GM18508 (cell line): ENCODE data around the gene MIOX.

Source experiments
- ATAC-seq: cut with Tn5 transposase; IDR thresholded peaks from one replicate; pipeline ENCODE4 v1.9.1; 2021; ENCODE audit warnings: moderate number of reproducible peaks; ENCODE audit not compliant: insufficient read depth, unreplicated experiment

MIOX gene

DNA sequence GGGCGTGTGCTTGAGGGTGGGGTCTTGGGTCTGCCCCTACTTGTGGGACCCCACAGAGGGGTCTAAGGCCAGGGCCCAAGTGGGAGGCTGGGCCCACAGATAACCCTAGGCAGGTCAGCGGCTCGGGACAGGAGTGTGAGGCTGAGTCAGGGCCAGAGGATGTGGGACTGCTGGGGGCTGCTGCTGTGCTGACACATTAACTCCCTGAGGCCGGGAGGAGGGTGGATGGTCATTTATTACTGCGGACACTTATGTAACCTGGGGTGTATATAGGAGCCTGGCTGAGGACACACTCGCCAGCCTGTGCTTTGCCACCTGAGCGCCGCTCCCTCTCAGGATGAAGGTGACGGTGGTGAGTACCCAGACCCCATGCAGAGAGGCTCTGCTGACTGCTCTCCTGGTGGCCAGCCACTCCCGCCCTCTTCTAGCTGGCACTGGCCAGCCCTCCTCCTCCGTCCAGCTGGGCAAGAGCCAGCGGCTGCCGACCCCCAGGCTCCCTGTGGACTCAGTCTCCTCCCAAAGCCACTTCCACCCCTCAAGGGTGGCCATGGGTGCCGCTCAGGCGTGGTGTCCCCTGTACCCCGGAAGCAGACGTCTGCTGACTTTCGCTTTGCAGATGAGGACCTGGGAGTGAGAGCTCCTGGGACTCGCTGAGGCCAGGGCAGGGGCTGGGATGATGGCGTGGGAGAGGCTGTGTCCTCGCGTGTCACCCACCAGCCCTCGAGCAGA, at the start of gene MIOX:
Gene MIOX, plus strand, starts transcription at position 299 of the 729 bp plus-strand sequence. Its CDS starts 39 bp downstream, at position 338.
- ATAC-seq = no peak

DNA sequence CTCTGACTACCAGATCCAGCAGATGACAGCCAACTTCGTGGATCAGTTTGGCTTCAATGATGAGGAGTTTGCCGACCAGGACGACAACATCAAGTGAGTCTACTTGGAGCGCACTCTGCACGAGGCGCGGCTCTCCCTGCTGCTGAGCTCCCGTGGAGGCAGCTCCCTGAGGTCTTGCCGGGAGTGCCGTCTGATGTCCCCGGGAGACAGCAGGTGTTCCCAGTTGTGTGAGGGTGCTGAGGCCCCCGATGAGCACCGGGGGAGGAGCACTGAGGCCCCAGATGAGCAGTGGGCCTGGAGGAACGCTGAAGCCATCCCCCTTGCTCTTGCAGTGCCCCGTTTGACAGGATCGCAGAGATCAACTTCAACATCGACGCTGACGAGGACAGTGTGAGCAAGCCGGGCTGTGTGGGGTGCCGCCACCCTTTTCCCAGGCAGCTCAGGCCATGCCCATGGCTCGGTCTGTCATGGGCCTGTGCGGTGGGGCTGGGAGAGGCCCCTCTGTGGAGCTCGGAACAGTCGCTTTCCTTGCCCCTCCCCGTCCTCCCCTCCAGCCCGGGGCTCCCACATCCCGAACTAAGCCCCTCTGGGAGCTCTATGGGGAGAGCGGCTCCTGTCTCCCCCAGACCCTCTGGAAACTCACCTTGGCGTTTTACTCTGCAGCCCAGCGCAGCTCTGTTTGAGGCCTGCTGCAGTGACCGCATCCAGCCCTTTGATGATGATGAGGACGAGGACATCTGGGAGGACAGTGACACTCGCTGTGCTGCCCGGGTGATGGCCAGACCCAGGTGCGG, 49.0 kb upstream of the MIOX start:
- no peak for ATAC-seq

DNA sequence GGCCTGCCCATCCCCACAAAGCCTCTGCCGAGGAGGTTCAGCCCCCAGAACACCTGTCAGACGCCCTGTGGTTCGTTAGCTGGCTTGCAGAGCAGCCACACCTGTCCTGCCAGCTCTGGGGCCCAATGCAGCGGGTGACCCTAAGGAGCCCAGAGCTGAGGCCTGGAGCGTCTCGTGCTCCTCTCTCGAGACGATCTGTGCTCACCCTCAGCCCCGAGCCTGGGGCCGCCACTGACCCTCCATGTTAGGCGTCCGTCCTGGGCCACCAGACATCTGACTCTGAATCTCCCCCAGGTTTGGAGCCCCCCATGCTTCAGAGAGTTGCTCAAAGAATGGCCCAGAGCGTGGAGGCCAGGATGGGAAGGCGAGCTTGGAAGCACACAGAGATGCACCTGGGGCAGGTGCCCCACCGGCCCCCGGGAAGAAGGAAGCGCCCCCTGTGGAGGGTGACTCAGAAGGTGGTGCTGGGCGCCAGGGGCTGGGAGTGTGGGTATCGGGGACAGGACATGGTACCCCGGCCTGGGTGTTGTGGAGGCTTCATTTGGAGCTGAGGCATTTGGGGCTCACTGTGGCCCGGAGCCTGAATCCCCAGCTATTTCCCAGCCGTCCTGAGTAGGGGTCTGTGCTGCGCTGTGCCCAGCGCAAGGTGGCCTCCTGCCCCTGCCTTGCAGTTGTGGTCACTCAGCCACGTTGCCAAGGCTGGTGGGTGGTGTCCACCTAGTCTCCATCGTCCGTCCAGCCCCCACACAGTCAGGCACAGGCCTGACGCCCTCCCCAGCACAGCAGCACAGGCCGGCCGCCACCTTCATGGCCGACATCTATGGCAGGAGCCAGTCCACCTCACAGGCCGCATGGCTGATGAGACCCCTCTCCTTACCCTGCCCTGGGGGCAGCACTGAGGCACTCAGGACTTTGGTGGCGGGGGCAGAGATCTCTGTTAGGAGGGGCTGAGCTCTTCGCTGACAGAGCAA, 48.1 kb upstream of the MIOX start:
- ATAC-seq = no peak

DNA sequence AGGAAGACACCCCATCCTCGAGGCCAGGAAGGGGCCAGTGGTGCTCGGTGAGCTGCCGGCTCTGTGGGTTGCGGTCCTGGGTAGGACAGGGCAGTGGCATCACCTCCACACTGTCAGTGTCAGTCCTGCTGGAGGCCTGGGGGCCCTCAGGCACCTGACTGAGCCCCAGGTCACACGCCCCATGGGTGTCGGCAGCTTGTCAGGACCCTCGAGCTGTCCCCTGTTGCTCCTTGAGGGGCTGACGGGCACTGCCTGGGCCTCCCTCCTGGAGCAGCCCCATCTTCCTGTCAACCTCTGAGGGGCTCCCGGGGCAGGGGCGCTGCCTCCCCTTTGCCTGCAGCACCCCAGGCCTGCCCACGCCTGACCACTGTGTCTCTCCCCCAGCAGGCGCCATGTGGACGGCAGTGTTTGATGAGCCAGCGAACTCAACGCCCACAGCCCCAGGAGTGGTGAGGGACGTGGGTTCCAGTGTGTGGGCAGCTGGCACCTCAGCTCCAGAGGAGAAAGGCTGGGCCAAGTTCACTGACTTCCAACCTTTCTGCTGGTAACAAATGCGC, 47.3 kb upstream of the MIOX start:
- ATAC-seq = no peak

DNA sequence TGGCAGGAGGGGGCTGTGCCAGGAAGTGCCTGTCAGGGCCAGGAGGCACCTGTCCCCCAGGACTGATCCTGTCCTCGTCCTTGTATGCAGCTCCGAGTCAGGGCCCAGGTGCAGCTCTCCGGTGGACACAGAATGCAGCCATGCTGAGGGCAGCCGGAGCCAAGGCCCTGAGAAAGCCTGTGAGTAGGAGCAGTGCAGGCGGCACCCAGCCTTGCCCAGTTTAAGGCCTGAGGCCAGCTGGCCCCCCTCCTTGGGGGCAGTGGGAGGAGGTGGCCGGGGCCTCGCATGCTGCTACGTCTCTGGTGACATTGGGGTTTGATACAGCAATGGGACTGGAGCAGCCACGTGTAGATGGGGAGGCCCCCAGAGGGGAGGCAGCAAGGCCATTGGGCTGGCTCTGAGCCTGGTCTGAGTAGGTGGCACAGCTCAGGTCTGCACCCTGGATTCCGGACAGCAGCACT, 46.8 kb upstream of the MIOX start:
- ATAC-seq = no peak

DNA sequence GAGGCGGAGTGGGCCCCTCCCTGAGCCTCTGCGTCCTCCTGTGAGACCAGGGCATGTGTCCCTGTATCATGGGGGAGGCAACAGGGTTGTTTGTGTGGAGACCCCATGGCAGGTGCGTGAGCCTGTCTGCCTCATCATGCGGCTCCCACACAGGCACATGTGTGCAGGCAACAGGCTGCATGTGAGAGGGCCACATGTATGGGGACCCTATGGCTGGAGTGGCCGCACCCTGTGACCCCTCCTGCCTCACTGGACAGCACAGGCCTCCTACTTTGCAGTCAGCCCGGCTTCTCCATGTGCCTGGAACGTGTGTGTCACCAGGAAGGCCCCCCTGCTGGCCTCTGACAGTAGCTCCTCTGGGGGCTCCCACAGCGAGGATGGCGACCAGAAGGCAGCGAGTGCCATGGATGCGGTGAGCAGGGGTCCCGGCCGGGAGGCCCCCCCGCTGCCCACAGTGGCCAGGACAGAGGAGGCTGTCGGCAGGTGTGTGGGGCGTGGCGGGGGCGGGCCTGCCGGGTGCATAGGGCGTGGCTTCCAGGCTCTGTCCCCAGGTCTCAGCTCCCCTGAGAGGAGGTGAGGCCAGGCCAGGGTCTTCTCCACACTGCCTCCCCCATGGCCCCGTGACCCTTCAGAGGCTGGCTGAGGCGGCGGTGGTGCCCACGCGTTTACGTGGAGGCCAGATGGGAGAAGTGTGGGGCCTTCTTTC, 46.0 kb upstream of the MIOX start:
- ATAC-seq = no peak

DNA sequence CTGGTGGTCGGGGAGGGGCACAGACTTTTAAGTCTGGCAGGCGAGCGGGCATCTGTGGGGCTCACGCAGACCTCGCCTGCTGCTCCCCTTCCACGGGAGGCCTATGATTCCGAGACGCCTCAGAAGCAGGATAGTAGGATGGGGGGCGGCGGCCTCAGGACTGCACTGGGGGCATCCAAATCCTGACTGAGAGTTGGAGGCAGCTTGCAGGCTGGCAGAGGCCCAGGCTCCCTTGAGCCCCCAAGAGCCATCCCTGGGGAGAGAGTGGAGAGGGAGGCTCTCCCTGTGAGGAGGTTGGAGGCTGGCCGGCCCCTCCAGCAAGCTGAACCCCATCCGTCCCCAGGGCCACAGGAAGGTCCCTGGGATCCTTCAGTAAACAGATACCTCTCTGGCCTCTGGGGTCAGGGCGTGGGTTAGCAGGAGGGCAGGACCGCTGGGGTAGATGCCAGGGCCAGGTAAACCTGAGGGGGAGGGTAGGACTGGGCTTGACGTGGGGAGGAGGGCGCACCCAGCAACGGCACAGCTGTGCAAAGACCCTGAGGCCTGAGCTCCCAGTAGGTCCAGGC, 45.1 kb upstream of the MIOX start:
- ATAC-seq = no peak

DNA sequence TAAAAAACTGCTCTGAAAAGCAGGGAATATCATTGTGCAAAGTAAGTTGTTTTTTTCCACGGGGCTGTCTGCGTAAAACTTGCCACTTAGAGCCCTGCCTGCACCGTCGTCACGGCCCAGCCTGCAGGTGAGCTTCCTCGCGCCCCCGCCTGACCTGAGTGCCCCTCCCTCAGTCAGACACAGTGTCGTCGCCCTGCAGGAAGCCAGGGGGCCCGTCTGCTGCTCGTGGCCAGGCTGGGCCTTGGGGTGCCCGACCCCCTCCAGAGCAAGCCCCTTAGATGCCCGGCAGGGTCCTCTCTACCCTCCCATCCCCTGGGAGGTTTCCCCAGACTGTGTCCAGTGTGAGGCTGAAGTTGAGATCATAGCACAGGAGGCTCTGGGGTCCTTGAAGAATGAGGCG, 43.5 kb upstream of the MIOX start:
- no peak for ATAC-seq

DNA sequence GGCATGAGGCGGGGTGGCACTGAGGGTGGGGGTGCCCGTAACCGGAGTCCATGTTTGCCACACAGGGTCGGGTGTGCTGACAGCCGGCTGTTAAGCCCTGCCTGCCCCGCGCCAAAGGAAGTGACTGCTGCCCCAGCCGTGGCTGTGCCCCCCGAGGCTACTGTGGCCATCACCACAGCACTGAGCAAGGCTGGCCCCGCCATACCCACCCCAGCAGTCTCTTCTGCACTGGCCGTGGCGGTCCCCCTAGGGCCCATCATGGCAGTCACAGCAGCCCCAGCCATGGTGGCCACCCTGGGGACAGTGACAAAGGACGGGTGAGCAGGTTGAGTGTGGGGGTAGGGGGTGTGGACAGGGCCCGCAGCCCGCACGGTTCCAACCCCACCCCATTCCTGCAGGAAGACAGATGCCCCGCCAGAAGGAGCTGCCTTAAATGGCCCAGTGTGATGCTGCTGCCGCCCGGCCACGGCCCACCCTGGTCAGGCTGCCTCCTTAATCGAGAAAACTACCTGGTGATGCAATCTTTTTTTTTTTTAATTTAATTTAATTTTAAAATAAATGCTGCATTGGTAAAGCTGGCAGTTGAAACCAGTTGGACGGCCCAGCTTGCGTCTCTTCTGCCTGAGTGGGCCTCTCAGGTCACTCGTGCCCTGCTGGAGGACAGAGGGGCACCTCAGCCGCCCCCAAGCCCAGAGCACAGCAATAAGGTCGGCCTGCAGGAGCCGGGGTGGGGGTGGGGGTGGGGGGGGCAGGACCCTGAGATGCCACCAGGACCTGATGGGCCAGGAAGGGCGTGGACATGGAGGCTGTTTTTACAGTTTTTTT, 42.6 kb upstream of the MIOX start:
- no peak for ATAC-seq

DNA sequence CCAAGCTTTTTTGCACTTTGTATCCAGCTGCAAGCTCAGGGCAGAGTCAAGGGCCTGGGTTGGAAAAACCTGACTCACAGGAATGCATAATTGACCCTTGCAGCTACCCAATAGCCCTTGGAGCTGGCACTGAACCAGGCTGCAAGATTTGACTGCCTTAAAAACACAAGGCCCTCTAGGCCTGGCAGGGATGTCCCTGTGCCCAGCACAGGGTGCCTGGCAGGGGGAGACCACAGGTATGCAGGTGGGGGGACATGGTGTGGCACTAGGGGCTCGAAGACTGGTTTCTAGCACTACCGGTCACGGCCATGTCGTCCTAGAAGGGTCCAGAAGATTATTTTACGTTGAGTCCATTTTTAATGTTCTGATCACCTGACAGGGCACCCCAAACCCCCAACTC, 42.0 kb upstream of the MIOX start:
- ATAC-seq = no peak

DNA sequence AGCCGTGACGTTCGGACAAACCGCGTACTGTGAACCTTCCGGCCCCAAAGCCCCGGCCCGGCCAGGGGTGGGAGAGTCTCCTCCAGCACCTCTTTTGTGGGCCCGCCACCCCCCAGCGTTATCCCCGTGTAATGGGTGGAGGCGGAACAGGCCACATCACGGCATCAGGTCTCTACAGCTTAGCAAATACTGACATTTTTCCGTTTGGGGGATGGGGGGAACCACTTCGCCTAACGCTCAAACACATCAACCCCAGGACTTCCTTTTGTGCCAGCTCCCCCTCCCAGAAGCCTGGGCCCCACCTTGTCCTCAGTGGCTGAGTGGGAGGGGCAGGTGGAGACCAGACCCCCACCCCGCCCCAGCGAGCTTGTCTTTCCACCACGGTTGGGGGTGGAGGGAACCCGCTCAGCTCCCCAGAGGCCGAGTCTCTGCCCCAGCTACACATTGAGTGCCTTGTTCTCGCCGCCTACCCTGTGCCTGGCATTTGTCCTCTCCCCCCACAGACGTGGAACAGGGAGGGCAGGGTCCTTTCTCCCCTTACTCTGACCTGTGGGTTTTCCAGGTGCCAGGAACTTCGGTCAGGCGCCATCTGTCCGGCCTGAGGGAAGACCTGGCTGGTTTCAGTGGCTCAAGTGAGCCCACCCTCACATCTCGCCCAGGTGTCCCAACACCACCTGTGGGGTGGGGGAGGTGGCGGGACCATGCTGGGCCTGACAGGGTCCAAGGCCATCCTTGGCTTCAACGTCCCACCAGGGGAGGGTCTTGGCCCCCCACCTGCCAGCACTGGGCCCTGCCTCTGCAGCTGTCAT, 41.4 kb upstream of the MIOX start:
- no peak for ATAC-seq

DNA sequence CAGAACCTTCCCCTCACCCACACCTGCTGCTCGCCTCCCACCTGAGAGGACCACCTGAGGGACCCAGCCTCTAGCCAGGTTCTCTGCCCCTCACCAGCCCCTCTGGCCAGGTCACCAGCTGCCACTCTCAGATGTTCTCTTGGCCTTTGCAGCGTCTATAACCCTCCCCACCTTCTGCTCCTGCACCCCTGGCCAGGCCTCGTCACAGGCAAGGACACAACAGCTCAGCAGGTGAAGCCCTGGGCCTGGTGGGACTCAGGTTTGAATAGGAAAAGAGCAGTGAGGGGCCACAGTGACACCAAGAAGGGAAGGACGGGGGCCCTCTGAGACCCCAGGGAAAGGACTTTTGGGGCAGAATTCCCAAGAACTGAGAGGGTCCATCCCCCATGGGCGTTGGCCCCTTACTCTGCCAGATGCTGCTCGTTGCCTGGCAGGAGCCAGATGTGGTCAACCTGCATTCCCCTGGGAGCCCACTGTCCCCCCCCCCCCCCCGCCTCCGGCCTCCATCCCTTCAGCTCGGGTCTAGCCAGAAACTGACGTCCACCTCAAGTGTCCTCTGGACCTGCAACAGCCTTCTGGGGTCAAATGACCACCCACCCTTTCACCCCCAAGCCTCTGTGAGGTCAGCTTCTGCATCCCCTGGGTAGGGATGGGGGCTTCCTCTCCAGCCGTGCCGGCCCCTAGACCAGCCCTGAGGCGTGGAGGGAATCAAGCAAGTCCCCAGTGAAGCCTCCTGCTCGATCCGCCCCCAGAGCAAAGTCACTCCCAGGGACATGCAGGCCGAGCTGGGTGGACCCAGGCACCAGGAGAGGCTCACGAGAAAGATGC, 40.6 kb upstream of the MIOX start:
- no peak for ATAC-seq

DNA sequence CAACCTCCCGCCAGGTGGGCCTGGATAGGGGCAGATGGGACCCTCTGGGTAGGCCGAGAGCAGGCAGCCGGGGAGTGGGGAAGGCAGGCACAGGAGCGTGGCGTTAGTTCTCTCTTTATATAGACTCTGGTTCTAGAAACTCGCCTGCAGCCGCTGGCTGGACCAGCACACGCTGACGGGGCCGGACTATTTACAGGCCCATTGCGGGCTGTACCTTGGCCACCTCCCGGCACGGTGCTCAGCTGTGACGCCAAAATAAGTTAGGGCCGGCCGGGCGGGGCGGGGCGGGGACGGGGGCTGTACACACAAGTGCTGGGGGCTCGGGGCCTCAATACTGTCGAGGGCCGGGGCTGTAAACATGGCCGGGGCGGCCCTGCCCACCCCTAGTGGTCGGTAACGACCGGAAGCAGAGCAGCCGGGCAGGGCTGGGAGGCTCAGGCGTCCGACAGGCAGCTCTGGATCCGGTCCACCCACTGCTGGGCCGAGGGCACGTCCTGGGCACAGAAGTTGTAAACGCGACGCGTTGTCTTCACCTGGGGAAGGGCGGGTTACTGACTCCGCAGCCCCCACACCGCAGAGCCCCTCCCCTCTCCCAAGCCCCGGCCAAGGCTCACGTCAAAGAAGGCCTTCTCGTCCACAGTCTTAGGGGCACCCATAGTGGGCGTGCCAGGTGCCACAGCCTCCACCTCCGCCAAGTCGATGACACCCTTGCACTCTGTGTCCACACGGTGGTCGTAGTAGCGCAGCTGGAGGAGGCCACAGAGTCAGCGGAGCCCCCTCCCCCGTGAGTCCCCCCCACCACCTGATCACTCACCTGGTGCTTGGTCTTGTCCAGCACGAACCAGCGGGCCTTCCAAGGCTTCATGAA, 39.7 kb upstream of the MIOX start:
- no peak for ATAC-seq

DNA sequence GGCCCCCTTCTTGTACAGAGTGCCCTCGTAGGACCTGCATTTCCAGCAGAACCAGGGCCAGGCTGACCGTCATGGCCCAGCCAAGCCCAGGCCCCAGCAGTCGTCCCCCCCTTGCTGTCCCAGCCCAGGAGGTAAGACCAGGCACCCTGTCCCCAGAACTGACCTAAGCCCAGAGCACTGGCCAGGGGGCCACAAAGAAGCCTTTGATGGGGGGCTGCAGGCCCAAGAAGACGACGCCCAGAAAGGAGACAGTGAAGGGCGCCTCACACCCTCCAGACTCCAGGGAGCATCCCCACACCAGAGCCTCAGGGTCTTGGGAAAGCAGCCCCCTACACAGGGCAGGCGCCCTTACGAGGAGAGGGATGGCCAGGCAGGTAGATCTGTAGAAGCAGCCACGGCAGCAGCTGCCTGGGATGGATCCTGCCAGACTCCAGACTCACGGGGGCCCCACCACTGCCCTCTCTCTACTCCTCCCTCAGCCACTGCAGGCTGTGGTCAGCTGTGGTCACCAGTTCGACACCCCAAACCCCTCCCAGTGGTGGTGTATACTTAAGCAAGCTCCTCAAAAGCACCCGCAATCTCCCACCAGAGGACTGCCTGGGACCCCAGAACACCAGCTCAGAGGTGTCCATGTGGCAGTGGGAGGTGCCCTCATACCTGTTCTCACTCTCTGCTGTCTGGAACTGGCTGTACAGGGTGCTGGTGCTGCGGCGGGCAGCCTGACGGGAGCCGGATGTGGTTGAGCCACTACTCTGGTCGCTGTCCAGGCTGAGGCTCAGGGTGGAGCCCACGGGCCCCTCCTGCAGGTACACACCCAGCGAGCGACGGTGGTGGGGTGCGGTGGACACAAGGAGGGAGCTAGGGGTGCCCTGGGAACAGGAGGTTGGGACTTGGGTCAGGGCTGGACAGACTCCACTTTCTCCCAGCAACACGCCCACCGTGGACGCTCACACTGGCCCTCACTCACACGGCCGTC, 38.8 kb upstream of the MIOX start:
- ATAC-seq = no peak

DNA sequence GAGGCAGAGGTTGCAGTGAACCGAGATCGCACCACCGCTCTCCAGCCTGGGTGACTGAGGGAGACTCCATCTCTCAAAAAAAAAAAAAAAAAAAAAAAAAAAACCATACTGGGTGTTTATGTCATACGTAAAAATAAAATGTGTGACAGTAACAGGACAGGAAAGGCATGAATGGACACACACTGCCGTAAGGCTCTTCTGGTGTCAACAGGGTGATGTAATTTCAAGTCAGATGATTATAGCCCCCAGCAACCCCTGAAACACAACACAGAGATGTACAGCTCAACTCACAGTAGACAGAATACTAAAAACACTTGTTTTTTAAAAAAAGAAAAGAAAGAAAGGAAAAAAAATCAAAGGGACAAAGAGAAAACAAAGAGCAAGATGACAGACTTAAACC, 34.0 kb upstream of the MIOX start:
- ATAC-seq = no peak
